Measurements from ENCODE around the gene DUSP9.

The DUSP9 gene

GRCh38 chrX:153636716-153637115, 10.3 kb upstream of the DUSP9 start:
- no peak for DNase-seq

GRCh38 chrX:153637121-153638040, 9.6 kb upstream of the DUSP9 start:
- no peak for DNase-seq

- DNase-seq = no peak
These were observed 9.0 kb upstream of the DUSP9 start for GRCh38 chrX:153638041-153638371.

- no peak for DNase-seq
These were observed 8.4 kb upstream of the DUSP9 start for GRCh38 chrX:153638436-153639176.

GRCh38 chrX:153639177-153640044, 7.6 kb upstream of the DUSP9 start:
- DNase-seq = no peak

GRCh38 chrX:153640045-153640686, 6.8 kb upstream of the DUSP9 start:
- DNase-seq = no peak

GRCh38 chrX:153640736-153641575, 6.0 kb upstream of the DUSP9 start:
- DNase-seq = no peak

GRCh38 chrX:153641627-153642026, 5.4 kb upstream of the DUSP9 start:
- DNase-seq = no peak

GRCh38 chrX:153642051-153642654, 4.8 kb upstream of the DUSP9 start:
- DNase-seq = no peak

GRCh38 chrX:153642655-153643430, 4.2 kb upstream of the DUSP9 start:
- no peak for DNase-seq

GRCh38 chrX:153643431-153644351, 3.3 kb upstream of the DUSP9 start:
- DNase-seq = no peak

- DNase-seq = no peak
These were observed 2.5 kb upstream of the DUSP9 start for GRCh38 chrX:153644356-153645125.

- no peak for DNase-seq
These were observed 1.9 kb upstream of the DUSP9 start for GRCh38 chrX:153645151-153645550.

GRCh38 chrX:153645921-153646488, 998 bp upstream of the DUSP9 start:
- no peak for DNase-seq

GRCh38 chrX:153647461-153648357, 706 bp downstream of the DUSP9 start:
- no peak for DNase-seq

- DNase-seq = no peak
These were observed 1.6 kb downstream of the DUSP9 start for GRCh38 chrX:153648358-153649177.
